Urinary bladder (tissue), 4 donors: ENCODE data around the gene BBS1. TPM values are rescaled to one million over a fixed set of nuclear protein-coding genes. Genes with fewer than 3 reads are reported as not detected.
A peak's percentile ranks its signal among the peaks of the same experiment; 100 is the strongest.

Experiments used
- DNase-seq: peaks from one replicate; pipeline ENCODE4 v3.0.0-alpha.2; 2015; ENCODE audit errors: extremely low spot score
- H3K27ac ChIP-seq: one replicate; pipeline ENCODE4 v1.5.1; 2013; ENCODE audit warnings: low read depth, mild to moderate bottlenecking, moderate library complexity
- H3K36me3 ChIP-seq: one replicate; pipeline ENCODE4 v1.6.1; 2013; ENCODE audit warnings: mild to moderate bottlenecking, moderate library complexity; ENCODE audit not compliant: insufficient read depth
- H3K4me1 ChIP-seq: one replicate; pipeline ENCODE4 v1.6.1; 2013; ENCODE audit warnings: mild to moderate bottlenecking, moderate library complexity; ENCODE audit not compliant: insufficient read depth
- H3K4me3 ChIP-seq: one replicate; pipeline ENCODE4 v1.5.1; 2013; ENCODE audit warnings: low read depth, low read length
- WGBS: extraction: QIAGEN DNeasy Blood & Tissue Kit; methylation state at CpG from one replicate; pipeline ENCODE4 v1.1.7; 2013; 5-methylcytosine and 5-hydroxymethylcytosine counted together
- polyA plus RNA-seq: library from polyadenylated mRNA; stranded (reverse); fragments of 200-250 nt; gene quantifications from one replicate; pipeline ENCODE4 v1.2.3, GENCODE V29; 2013
- total RNA-seq: library from RNA; depleted of rRNA; stranded (reverse); fragments of >200 nt; gene quantifications from one replicate; pipeline ENCODE4 v1.2.3, GENCODE V29; 2014
- donor health status: healthy with polysubstance abuse.
- donor health status: healthy.

The BBS1 gene
- total and polyA plus RNA-seq, 2 donors, result 33.3 to 40.4 TPM

- Histone ChIP-seq H3K4me1 (no peaks in the 10 kb centered on the region), H3K27ac (no peak within 1 kb of the TSS), H3K4me3 (peak within 1 kb of the TSS; percentile 86), H3K36me3 (peaks cover 3% of the 10 kb centered on the region)
- under 1% methylated on average over 71 of the region's 71 CpGs for WGBS
- peak; percentile 78 for DNase-seq
Observed at GRCh38 chr11:66545701-66546367, 35.4 kb downstream of the BBS1 start, which contains the start of gene ZDHHC24. Gene ZDHHC24 (minus strand): TSS chr11:66546048. CDS start chr11:66546003, 45 bp downstream.

GRCh38 chr11:66546368-66546965, 36.0 kb downstream of the BBS1 start, which contains the start of gene ACTN3:
Gene ACTN3 (plus strand): TSS chr11:66546903. CDS start chr11:66546938, 35 bp downstream.
- no peaks in the 10 kb centered on the region for H3K4me1 ChIP-seq
- H3K27ac ChIP-seq, result no peak within 1 kb of the TSS
- DNase-seq, result no peak
- 1% methylated on average over 37 of the region's 37 CpGs for WGBS
- H3K36me3 ChIP-seq, result peaks cover 3% of the 10 kb centered on the region
- peak within 1 kb of the TSS; percentile 86 for H3K4me3 ChIP-seq

- WGBS, result 25% methylated on average over 18 of the region's 18 CpGs
- Histone ChIP-seq H3K4me3 (no peak overlapping the region), H3K4me1 (no peaks in the 10 kb centered on the region), H3K27ac (no peak overlapping the region), H3K36me3 (peaks cover 3% of the 10 kb centered on the region)
- no peak for DNase-seq
Observed at GRCh38 chr11:66546966-66547661, 36.7 kb downstream of the BBS1 start.

GRCh38 chr11:66547662-66548009, 37.2 kb downstream of the BBS1 start:
- no peak for DNase-seq
- H3K36me3 ChIP-seq, result peaks cover 3% of the 10 kb centered on the region
- H3K27ac ChIP-seq, result no peak overlapping the region
- 39% methylated on average over 5 of the region's 5 CpGs for WGBS
- H3K4me1 ChIP-seq, result no peaks in the 10 kb centered on the region
- H3K4me3 ChIP-seq, result no peak overlapping the region

- H3K36me3 ChIP-seq, result peaks cover 3% of the 10 kb centered on the region
- WGBS, result 43% methylated on average over 11 of the region's 11 CpGs
- H3K4me3 ChIP-seq, result no peak overlapping the region
- H3K27ac ChIP-seq, result no peak overlapping the region
- DNase-seq, result no peak
- H3K4me1 ChIP-seq, result no peaks in the 10 kb centered on the region
Observed at GRCh38 chr11:66548041-66548440, 37.6 kb downstream of the BBS1 start.

GRCh38 chr11:66548774-66549630, 38.6 kb downstream of the BBS1 start:
- no peak for DNase-seq
- 51% methylated on average over 16 of the region's 16 CpGs for WGBS
- Histone ChIP-seq H3K36me3 (no peaks in the 10 kb centered on the region), H3K4me1 (no peaks in the 10 kb centered on the region), H3K4me3 (no peak overlapping the region), H3K27ac (no peak overlapping the region)

- no peak overlapping the region for H3K4me3 ChIP-seq
Observed at GRCh38 chr11:66549696-66550095, 39.3 kb downstream of the BBS1 start.

GRCh38 chr11:66550887-66551286, 40.5 kb downstream of the BBS1 start:
- H3K4me3 ChIP-seq, result no peak overlapping the region
- 83% methylated on average over 4 of the region's 4 CpGs for WGBS
- H3K27ac ChIP-seq, result no peak overlapping the region
- no peak for DNase-seq
- no peaks in the 10 kb centered on the region for H3K4me1 ChIP-seq
- H3K36me3 ChIP-seq, result no peaks in the 10 kb centered on the region

More at GRCh38 chr11:66549696-66550095, 39.3 kb downstream of the BBS1 start:
- Histone ChIP-seq H3K27ac (no peak overlapping the region), H3K4me1 (no peaks in the 10 kb centered on the region), H3K36me3 (no peaks in the 10 kb centered on the region)
- DNase-seq, result no peak
- WGBS, result 92% methylated on average over 3 of the region's 3 CpGs

GRCh38 chr11:66554602-66555001, 44.2 kb downstream of the BBS1 start:
- no peak overlapping the region for H3K4me3 ChIP-seq
- DNase-seq, result no peak
- no peaks in the 10 kb centered on the region for H3K4me1 ChIP-seq
- WGBS, result 74% methylated on average over 5 of the region's 5 CpGs
- no peak overlapping the region for H3K27ac ChIP-seq
- no peaks in the 10 kb centered on the region for H3K36me3 ChIP-seq

GRCh38 chr11:66555416-66555815, 45.0 kb downstream of the BBS1 start:
- no peak overlapping the region for H3K27ac ChIP-seq
- WGBS, result 72% methylated on average over 3 of the region's 3 CpGs
- DNase-seq, result no peak
- H3K36me3 ChIP-seq, result no peaks in the 10 kb centered on the region
- H3K4me1 ChIP-seq, result no peaks in the 10 kb centered on the region
- H3K4me3 ChIP-seq, result no peak overlapping the region

GRCh38 chr11:66556086-66556485, 45.7 kb downstream of the BBS1 start:
- Histone ChIP-seq H3K36me3 (no peaks in the 10 kb centered on the region), H3K4me1 (no peaks in the 10 kb centered on the region), H3K4me3 (no peak overlapping the region), H3K27ac (no peak overlapping the region)
- DNase-seq, result no peak
- WGBS, result 87% methylated on average over 7 of the region's 7 CpGs

- H3K27ac ChIP-seq, result no peak overlapping the region
- no peaks in the 10 kb centered on the region for H3K36me3 ChIP-seq
- no peak overlapping the region for H3K4me3 ChIP-seq
- 91% methylated on average over 24 of the region's 24 CpGs for WGBS
- H3K4me1 ChIP-seq, result no peaks in the 10 kb centered on the region
- no peak for DNase-seq
Observed at GRCh38 chr11:66557733-66558326, 47.4 kb downstream of the BBS1 start.
